AG08396 (cell line): ENCODE measurements around the gene PIK3C2G.
A peak's percentile ranks its signal among the peaks of the same experiment; 100 is the strongest.

Experiments
- DNase-seq: peaks from one replicate; pipeline ENCODE4 v3.0.0; 2012; ENCODE audit warnings: low spot score, mixed read lengths

The PIK3C2G gene

DNA sequence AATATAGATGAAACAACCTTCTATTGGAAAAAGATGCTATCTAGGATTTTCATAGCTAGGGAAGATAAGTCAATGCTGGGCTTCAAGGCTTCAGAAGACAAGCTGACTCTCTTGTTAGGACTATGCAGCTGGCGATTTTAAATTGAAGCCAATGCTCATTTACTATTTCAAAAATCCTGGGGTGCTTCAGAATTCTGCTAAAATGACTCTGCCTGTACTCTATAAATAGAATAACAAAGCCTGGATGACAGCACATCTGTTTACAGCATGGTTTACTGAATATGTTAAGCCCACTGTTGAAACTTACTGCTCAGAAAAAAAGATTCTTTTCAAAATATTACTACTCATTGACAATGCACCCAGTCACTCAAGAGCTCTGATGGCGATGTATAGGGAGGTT is 155.1 kb downstream of the PIK3C2G start:
- DNase-seq = no peak

DNA sequence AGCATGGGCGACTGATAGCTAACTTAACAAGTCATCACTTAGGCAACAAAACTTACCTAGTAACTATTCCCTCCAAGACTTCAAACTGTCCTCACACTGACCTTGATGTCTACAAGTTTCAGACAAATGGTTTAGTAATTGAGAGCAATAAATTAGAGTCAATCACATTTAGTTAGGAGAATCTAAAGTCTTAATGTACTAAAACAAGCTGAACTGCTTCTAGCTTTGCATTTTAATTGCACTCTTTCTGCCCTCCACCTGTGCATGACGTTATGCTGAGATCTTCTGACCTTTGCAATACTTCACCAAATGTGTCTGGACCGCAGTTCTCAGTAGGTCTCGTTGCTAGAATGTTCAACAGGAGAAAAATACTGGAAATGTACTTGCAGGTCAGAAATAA is 158.0 kb downstream of the PIK3C2G start:
- no peak for DNase-seq

DNA sequence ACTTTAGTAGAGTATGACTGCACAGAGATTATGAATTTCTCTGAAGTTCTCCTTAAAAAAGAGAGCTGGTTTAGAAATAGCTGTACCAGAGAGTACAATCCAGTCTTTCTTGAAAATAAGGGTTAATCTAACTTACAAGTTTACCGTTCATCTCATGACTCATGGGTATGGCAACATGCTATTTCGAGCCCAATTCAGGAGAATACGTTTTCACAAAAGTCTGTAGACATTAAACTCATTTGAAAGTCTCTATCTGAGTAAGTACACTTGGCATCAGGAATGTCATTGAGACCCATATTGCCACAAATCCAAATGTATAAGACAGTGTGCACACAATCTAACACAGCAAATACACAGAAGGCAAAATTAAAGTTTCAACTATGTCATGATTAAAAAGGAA is 160.5 kb downstream of the PIK3C2G start:
- DNase-seq = peak; percentile 4

DNA sequence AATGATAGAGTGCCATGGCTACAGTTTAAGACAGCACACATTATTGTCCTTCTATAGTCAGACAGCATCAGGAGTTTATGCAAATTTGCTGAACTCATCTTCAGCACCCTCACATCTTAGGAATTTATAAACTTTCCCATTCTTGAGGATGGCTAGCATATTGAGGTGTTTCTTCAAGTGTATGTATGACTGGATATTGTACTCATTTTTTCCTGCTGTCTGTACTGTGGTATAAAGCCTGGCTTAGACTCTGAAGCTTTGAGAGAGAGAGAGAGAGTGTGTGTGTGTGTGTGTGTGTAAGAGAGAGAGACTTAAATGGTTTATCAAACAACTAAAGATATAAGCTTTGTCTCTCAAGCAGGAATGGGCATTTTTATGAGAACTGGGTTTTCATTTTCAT is 161.6 kb downstream of the PIK3C2G start:
- DNase-seq = no peak

DNA sequence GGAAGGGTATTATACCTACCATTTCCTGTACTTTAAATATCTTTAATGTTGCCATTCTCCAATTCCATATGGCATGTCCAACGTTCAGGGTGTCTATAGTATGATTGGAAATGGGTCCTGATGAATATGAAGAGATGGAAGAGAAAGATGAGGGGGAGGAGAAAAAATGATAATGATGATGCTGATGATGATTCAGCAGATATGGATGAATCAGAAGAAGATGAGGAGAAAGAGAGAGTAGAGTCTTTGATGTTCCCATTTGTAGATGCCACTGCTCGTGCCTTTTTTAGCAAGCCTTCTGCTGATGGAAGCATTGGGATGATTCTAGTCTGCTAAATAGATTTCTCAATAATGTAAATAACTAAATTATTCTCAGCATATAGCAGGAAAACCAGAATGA is 163.5 kb downstream of the PIK3C2G start:
- no peak for DNase-seq

DNA sequence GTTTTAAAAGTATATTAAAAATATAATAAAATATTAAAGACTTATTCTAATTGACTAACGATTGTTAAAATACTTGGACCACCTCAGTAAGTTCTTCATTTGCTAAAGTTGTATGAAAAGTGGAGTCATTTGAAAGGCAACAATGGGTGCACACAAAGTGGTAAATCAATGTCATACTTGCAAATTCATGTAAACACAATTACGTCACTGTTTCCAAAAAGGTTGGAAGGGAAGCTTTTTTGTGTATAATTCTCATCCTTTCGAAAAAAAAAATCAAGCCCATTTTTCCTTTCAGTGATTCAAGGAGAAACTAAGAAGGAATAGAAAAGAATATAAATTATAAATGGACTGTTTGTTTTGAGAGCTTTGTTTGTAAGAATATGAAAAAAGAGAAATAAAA is 166.2 kb downstream of the PIK3C2G start:
- no peak for DNase-seq

DNA sequence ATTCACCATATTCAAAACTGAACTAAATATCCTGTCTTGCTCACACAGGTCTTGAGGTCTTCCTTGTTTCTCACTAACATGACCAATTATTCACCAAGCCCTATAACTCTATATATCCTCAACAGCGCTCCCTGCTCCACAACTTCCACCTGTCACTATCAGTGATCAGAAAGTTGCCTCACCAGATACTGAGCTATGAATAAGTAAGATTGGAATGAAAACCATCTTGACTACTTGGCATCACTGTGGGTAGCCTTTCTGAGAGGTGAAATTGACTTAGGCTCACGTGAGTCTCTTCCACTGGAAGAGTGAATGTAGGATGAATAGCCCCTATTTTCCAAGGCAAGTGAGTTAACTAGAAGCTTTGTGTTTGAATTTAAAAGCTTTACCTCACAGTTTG is 167.1 kb downstream of the PIK3C2G start:
- no peak for DNase-seq

DNA sequence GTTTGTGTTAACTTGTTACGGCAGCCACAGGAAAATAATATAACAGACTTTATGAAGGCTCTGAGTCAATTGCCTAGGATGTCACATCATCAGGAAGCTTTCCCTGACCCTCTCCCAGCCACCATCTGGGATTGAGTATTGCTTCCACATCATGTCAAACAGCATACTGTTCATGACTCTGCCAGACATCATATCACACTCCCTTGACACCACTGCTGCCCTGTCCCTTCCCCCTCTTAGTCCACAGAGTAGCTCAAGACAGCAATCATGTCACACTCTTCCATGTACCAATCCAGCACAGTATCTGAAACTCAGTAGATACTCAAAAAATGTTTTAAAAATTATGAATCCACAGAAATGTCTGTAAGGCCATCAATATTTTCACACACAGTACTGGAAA is 168.0 kb downstream of the PIK3C2G start:
- DNase-seq = no peak

DNA sequence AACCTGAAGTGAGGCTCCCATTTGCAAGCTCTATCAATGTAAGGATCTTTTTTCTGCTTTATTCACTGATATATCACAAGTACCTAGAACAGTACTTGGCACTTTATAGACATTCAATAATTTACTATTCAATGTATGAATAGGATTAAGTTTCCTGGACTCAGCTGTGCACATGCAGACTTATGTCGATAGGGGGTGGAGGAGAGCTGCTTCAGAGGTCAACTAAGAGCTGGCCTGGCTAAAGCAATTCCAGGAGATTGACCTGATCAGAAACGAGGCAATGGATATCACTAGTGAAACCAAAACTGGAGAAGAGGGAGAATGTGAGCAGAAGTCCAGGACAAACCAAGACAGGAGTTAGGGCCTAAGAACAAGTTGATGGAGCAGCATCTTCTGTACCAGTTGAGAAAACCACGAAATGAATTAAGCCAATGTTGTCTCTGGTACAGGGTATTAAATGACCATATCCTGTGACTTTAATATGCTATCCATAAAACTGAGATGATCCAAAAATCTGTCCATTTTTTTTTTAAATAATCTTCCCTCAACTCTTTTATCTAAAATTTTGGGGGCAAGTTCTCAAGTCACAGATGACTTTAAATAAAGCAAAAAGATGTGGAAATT is 169.2 kb downstream of the PIK3C2G start:
- DNase-seq = peak; percentile 55

DNA sequence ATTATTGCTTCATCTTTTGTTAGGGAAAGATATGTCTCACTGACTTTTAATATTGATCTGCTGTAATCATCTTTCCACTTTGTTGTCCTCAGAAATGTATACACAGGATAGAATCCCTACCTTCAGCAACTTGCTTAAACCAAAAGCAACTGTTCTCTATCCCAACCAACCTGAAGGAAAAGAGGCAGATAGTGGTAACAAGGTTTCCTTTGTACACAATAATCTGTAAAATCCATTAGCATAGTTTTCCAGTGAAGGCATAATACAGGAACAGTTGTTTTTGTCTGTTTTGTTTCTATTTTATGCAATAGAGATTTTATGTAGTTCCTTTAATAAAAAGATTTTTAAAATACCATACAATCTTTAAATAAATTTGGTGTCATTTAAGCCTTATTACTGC is 170.5 kb downstream of the PIK3C2G start:
- no peak for DNase-seq

DNA sequence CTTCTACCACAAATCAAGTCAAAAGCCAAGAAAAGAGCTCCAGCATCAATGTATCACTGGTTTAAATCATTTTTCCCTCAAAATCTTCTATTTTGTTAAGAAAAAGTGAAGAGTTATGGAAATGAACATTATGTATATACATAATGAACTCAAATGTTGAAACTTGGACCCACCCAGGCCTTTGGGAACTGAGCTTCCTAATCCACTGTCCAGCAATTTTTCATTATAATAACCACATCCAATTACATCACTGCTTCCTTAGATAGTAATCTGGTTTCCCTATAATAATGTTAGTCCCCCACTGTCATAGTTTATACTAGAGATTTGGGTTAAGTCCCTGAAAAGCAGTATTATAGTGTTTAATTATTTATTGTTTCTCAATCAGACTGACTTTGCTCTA is 170.9 kb downstream of the PIK3C2G start:
- DNase-seq = no peak

DNA sequence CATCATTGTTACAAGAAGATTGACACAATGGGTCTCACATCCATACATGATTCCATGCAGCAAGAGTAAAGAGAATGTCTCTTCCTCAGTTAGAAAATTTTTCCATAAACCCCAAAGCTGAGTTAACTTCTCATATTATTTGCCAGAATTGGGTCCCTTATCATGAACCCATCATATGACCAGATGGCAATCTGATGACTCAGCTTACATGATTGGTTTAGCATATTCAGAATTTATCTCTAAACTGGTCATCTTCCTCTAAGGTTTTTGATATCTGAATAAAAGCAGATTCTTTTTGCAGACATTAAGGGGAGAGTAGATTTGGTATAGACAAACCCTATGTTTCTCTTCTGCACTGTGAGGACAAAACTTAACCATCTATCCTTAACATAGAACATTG is 174.9 kb downstream of the PIK3C2G start:
- DNase-seq = no peak

DNA sequence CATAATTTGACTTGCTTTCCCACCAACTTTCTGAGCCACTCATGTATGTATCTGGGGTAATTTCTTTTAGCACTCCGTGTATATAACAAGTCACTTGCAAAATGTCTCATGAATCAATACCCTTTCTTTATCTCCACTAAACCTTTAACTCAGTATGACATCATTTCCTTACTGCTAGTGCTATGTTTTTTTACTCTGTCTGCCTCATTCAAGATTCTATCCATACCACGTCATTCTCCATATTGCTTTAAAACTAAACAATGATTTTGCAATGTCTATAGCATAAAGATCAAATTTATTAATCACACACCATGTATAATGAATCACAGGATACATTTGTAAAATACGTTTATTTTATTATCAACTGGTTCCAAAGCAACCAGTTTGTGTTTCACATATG is 178.2 kb downstream of the PIK3C2G start:
- no peak for DNase-seq

DNA sequence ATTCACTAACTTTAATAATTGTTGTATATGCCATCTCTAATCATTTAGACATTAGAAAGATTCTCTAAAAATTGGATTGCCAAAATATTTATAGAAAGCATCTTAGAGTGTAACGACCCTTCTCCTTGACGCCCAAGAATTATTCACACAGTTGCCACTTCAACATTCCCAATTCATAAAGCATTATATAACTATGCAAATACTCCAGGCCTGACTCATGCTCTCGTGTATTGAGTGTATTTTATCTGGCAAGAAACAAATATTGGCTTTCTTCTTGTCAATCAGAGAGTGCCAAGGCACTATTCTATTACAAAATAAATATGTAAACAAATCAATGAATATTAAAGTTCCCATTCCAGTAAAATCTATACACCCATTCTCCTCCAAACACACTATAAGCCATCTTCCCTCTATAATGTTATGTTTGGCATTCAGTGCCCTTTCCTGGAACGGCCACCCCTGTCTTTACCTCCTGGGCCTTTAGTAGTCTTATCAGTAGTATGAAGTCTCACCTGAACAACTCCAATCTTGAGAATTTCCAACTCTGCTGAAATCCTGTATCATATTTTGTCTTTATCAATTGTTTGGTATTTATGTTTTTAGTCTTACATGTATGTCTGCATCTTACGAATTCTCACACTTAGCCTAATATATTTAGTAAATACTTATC is 182.6 kb downstream of the PIK3C2G start:
- no peak for DNase-seq

DNA sequence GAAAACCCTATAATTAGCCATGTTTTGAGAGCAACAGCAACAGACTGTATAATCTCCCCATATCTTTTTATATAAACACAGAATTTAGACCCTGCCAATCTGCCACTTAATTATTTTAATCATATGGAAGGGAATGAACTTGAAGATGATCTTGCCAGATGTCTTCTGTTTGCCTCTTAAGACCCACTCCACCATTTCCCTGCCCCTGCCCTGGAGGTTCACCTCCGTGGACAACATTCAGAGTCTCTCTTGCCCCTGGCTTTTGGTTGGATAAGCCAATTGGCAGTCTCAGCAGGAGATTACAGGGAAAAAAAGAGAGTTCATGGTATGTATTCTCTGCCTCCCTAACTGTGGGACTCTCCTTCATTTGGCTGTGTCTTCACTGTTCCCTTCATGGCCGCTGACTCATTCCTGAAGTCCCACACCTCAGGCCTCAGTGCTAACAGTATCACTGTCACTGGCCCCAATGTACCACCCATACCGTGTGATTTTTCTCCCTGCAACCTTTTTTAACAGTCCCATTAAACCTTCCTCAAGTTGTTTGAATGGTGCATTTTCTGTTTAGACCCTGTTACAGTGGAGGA is 184.8 kb downstream of the PIK3C2G start:
- DNase-seq = no peak

DNA sequence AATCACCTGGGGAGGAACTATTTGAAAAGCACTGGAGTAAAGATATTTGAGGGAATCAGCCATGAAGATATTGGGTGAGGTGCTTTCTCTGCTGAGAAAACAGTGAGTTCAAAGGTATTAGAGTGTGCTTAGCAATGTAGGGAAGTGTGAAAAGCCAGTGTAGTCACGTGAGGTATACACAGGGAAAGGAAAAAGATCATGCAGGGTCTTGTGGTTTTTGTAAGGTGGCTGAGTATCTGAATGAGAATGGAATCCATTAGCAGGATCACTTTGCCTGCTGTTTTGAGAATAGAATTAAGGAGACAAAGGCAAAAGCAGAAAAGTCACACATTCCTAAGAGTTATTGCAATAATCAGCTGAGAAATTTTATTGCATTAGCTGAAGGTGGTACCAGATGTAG is 193.0 kb downstream of the PIK3C2G start:
- DNase-seq = no peak

DNA sequence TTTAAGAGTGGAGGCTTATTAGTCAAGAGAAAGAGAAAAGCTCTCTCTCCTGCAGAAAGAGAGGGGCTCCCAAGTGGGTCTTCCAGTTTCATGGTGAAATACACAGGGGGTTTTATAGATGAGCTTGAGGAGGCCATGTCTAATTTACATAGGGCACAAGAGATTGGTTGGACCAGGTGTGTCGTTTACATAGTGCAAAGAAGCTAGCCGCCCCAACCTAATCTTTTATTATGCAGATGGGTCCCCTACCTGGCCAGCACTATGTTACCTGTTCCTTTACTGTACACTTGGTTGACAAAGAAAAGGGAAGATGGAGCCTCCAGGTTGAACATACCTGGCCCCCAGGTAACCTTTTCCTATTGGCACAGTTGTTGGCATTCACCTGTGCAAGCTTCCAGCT is 195.0 kb downstream of the PIK3C2G start:
- DNase-seq = no peak

DNA sequence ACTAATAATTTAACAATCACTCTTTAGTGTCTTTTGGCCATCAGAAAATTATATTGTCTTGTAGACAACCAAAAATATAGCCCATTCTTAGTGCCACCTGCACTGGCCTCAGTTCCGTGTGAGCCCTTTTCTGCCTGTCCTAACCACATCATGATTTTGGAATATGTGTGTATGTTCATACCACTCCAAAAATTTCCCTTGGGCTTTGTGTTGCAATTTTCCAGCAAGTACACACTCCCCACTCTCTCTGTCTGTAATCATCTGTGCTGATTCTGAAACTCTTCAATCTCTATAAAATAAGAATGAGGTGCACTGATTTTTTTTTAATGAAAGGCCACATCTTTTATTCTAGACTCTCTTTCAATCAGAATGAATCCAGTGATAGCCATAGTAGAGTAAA is 196.0 kb downstream of the PIK3C2G start:
- DNase-seq = no peak

DNA sequence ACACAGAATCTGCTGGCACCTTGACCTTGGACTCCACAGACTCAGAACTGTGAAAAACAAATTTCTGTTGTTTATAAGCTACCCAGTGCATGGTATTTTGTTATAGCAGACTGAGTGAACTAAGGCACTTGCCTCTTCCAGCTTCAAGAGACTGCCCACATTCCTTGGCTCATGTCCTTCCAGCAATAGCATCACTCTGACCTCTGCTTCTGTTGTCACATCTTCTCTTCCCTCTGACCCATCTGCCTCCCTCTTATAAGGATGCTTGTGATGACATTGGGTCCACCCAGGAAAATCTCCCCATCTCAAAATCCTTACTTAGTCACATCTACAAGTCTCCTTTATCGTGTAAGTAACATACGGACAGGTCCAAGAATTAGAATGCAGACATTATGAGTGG is 200.4 kb downstream of the PIK3C2G start:
- DNase-seq = no peak

DNA sequence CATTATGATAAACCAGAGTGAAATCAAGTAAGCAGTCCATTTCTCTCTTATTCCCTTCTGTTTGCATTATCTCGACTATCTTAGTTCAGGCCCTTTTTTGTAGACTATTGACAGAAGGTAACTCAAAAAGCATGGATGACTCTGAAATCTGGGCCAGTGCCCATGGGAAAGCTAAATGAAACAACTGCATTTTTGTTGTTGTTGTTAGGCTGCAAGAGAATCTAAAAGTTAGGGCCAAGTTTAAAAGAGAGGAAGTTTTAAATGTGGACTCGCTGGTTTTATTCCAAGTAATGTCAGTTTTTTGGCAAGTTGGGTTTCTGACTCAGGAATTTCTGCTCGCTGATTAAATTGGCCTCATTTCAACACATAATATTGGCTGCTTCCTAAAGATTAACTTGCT is 201.1 kb downstream of the PIK3C2G start:
- peak; percentile 6 for DNase-seq

DNA sequence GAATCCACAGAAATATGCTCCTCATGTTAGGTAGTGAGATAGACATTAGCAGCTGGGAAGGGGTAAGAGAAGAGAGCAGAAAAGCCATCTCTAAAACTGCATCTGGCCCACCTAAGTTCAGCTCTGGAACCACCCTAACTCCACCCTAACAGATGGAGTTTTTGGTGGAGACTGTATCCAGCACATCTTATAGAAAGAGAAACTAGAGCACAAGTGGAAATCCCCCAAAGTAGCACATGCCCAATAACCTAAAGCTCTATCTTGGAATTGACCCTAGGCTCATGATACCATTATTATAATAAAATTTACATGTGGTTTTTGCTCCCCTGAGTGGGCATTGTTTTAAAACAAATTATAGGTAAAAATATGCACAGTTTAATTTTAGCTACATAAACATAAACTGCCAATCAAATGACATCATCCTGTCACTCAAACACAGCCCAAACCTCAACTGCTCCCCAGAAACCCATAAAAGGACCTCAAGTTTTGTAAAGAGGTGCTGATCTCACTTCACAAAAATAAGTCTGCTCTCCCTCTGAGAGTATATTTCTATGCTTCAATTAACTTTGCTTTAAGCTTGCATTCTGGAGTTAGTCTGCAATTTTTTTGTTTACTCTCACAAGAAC is 206.4 kb downstream of the PIK3C2G start:
- DNase-seq = no peak

DNA sequence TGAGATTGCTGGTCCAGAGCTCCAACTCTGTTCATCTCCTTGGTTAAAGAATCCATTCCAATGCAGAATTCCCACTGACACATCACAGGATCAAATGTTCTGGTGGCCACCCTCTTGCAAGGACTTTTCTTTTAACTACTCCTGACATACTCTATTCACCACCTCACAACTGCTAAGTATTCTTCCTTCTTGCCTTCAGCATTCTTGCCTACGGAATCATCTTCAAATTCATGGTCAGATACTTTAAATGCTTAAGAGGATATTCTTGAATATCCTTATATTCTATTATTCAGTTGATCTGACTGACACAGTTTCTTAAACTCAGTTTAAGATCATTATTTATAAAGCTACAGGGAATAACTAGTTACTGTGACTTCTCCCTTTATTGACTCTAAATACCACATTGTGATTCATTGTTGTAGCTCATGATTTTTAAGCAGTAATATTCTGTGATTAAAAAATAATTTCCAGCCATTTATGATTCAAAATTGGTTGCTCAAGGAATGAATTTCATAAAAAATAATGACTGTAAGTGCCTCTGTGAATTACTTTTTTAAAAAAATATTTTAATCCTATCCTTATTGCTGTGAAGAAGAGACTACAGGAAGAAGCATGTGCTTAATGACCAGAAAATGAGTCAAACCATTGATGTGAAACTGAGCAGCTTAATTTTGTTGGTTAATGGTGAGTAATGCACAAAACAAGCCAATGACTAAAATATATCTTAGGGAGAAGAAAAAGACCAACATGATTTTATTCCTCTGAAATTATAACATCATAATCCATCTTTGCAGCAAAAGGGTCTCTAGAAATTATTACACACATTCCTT is 207.1 kb downstream of the PIK3C2G start:
- DNase-seq = peak; percentile 7

DNA sequence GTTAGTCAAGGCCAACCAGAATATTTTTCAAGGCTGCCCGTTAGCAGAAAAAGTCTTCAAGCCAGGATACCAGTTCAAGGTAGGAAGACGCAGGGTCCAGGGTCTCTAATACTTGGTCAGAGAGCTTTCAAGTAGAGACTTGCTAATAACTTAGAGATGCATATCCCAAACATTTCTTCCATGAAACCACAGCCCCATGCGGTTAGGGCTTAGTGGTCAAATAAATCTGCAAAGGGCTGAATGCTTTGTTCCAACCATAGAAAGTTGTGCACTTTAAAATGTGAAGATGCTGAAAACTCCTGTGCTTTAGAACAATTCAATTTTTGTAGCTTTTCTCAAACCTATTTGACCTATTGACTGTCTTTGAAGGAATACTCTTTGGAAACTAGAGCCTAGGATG is 208.9 kb downstream of the PIK3C2G start:
- no peak for DNase-seq
